Heart left ventricle (tissue), 13 donors: ENCODE results near the gene THADA.

ENCODE experiments used
- POLR2A ChIP-seq, 2 donors: fragments of 450-650 bp; IDR thresholded peaks; one replicate each; pipeline ENCODE4 v1.6.1; 2017; ENCODE audit warnings: antibody characterized with exemption in 2 of 2, mild to moderate bottlenecking in 2 of 2, moderate library complexity in 2 of 2
- TF ChIP-seq, protein P1 (sequence below), 12 donors: fragments of 200-600 bp; sonication (generic) in 4 of 12; IDR thresholded peaks; one replicate each; pipeline versions ENCODE4 v1.5.0 to v1.8.0; 2018 to 2022; ENCODE audit warnings: antibody characterized with exemption in 12 of 12, mild to moderate bottlenecking in 5 of 12
- donor health status: ischemic (EF 13 %, LVEDD 7.1; RV severe dilation, severe dysfunction).
- donor health status: DM: no; HTN: yes; CAD: no.
- donor health status: DM: no; HTN: no; CAD: no.
- donor health status: ischemic (EF 25% LVEDD 6.9; RV normal size, moderate dysfunction).
- donor health status: ischemic (EF 25% LVEDD 5.7; RV mildly dilated, moderate dysfunction).
- donor health status: ischemic (EF 35%, LVEDD 5.7; RV mildly dilated, moderate dysfunction).
- donor health status: nonischemic (EF 11% LVEDD 7.7; RV severe dilation, severe dysfunction).
- donor health status: DM: yes; HTN: yes; CAD: no.
- donor health status: PGD.
- donor health status: ischemic (EF 29% LVEDD 5.4; RV normal size, mild dysfunction).
- donor health status: nonischemic (EF 23%, LVEDD 6.1; RV moderate dilation, normal function).

DNA sequence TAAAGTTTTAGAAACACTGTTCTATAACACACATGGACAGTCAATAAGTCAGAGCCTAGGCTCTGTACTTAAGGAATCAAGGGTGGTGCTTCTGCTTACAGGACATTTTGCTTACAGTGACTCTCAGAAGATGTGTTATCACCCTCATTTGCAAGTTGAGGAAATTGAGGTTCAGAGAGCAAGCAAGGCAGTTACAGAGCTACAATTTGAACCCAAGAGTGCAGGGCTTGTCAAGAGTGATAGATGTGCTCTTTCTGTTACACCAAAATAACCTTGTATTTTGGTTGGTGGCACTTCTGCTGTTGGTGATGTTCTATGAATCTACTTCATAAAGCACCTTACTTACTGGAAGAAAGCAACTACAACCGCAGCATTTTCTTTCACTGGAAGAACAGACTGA lies 170.2 kb downstream of the THADA start:
- TF ChIP-seq, protein P1, sequence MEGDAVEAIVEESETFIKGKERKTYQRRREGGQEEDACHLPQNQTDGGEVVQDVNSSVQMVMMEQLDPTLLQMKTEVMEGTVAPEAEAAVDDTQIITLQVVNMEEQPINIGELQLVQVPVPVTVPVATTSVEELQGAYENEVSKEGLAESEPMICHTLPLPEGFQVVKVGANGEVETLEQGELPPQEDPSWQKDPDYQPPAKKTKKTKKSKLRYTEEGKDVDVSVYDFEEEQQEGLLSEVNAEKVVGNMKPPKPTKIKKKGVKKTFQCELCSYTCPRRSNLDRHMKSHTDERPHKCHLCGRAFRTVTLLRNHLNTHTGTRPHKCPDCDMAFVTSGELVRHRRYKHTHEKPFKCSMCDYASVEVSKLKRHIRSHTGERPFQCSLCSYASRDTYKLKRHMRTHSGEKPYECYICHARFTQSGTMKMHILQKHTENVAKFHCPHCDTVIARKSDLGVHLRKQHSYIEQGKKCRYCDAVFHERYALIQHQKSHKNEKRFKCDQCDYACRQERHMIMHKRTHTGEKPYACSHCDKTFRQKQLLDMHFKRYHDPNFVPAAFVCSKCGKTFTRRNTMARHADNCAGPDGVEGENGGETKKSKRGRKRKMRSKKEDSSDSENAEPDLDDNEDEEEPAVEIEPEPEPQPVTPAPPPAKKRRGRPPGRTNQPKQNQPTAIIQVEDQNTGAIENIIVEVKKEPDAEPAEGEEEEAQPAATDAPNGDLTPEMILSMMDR (IDR thresholded peaks at IDR 0.05), result no peak
- no peak for TF ChIP-seq POLR2A (IDR thresholded peaks at IDR 0.05)
